ENCODE results near the gene SLC30A3. TPM values are rescaled to one million over a fixed set of nuclear protein-coding genes. Genes with fewer than 3 reads are reported as not detected.

SLC30A3 gene
- total RNA-seq, 6 donors from 2014 or later, result 0.20 to 2.3 (median 1.2) TPM

DNA sequence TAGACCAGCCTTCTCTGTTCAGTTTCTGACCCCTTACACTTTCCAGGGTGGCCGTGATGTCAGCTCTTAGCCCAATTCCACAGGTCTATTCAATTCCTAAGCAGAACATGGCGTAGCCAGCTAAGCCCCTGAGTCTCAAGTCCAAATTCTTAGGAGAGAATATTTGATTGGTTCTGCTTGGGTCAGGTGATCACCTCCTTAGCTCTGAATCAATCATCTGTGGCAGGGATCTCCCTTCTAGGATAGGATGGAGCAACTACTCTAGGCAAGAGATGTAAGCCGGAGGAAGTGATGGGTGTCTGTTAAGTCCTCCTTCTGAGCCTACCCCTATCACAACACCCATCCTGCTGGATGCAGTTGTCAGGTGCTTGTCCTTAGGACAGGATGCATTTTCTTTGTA, 34.3 kb upstream of the SLC30A3 start:
- 87 to 91% methylated on average over 3 of the region's 3 CpGs for WGBS, 2 donors
- H3K4me3 ChIP-seq, result no peak overlapping the region

GRCh38 chr2:27296481-27296880, 33.6 kb upstream of the SLC30A3 start:
- Histone ChIP-seq H3K4me1 (no peaks in the 10 kb centered on the region), H3K27me3 (no peaks in the 10 kb centered on the region), H3K9me3 (no peaks in the 10 kb centered on the region), H3K27ac (no peak overlapping the region), H3K4me3 (no peak overlapping the region), H3K36me3 (no peaks in the 10 kb centered on the region)
- ATAC-seq (ENCODE audit: low FRiP score in 2 of 2), result peak in 1 of 2 donors; percentile 42
- no peak for TF ChIP-seq CTCF (IDR thresholded peaks at IDR 0.05)
- no peak for TF ChIP-seq EP300 (IDR thresholded peaks at IDR 0.05)
- DNase-seq, result no peak
- WGBS, 2 donors, result 58 to 70% methylated on average over 4 of the region's 4 CpGs

More for the DNA sequence above, 34.3 kb upstream of the SLC30A3 start:
- TF ChIP-seq CTCF (IDR thresholded peaks at IDR 0.05) (no peak), POLR2AphosphoS5 (IDR thresholded peaks at IDR 0.05) (no peak), EP300 (IDR thresholded peaks at IDR 0.05) (no peak), POLR2A (IDR thresholded peaks at IDR 0.05) (no peak)
- Histone ChIP-seq H3K36me3 (no peaks in the 10 kb centered on the region), H3K27ac (no peak overlapping the region), H3K27me3 (no peaks in the 10 kb centered on the region), H3K9me3 (no peaks in the 10 kb centered on the region), H3K4me1 (no peaks in the 10 kb centered on the region)
- no peak for ATAC-seq (ENCODE audit: low FRiP score in 2 of 2)
- no peak for DNase-seq

DNA sequence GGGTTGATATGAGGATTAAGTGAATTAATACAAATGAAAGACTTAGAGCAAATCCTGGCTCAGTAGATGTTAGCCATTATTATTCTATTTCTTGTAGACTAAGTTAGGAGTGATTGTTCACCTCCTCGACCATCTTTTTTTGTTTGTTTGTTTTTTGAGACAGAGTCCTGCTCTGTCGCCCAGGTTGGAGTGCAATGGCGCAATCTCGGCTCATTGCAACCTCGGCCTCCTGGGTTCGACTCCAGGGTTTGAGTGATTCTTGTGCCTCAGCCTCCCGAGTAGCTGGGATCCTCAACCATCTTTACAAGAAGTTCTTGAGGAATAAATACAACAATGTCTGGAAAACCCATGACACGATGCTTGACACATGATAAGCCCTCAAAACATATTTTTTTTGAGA, 32.1 kb upstream of the SLC30A3 start:
- Histone ChIP-seq H3K9me3 (no peaks in the 10 kb centered on the region), H3K4me3 (no peak overlapping the region), H3K36me3 (no peaks in the 10 kb centered on the region), H3K4me1 (no peaks in the 10 kb centered on the region), H3K27ac (no peak overlapping the region), H3K27me3 (no peaks in the 10 kb centered on the region)
- TF ChIP-seq POLR2AphosphoS5 (IDR thresholded peaks at IDR 0.05), result no peak
- no peak for TF ChIP-seq POLR2A (IDR thresholded peaks at IDR 0.05)
- no peak for TF ChIP-seq EP300 (IDR thresholded peaks at IDR 0.05)
- no peak for TF ChIP-seq CTCF (IDR thresholded peaks at IDR 0.05)
- WGBS, 2 donors, result 80 to 81% methylated on average over 8 of the region's 8 CpGs
- no peak for ATAC-seq (ENCODE audit: low FRiP score in 2 of 2)
- DNase-seq, result no peak

DNA sequence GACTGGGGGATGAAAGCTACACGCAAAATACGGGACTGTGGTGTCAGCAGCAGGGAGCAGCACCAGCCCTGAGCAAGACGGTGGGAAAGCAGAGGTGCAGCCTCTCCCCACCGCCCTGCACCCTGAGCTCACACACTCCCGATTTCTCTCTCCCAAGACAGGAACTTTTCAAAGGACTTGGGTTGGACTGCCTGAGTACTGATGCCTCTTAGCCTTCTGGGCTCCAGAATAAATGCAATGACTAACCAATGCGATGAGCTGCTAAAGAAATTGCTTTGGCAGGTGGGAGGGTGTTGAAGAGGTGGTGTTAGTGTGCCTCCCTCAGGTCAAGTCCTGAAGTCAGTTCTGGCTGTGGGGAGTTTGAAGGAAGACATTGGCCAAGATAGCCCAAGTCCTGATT, 29.0 kb upstream of the SLC30A3 start:
- WGBS, 2 donors, result 66 to 80% methylated on average over 6 of the region's 6 CpGs
- ATAC-seq (ENCODE audit: low FRiP score in 2 of 2) (peak in 1 of 2 donors; percentile 28), DNase-seq (no peak)
- Histone ChIP-seq H3K27me3 (no peaks in the 10 kb centered on the region), H3K36me3 (no peaks in the 10 kb centered on the region), H3K27ac (no peak overlapping the region), H3K9me3 (no peaks in the 10 kb centered on the region), H3K4me3 (no peak overlapping the region), H3K4me1 (no peaks in the 10 kb centered on the region)
- TF ChIP-seq POLR2A (IDR thresholded peaks at IDR 0.05), result no peak
- TF ChIP-seq EP300 (IDR thresholded peaks at IDR 0.05), result no peak
- no peak for TF ChIP-seq POLR2AphosphoS5 (IDR thresholded peaks at IDR 0.05)
- no peak for TF ChIP-seq CTCF (IDR thresholded peaks at IDR 0.05)

GRCh38 chr2:27290549-27290948, 27.7 kb upstream of the SLC30A3 start:
- H3K9me3 ChIP-seq, result no peaks in the 10 kb centered on the region
- H3K4me1 ChIP-seq, result no peaks in the 10 kb centered on the region
- H3K4me3 ChIP-seq, result no peak overlapping the region
- DNase-seq (no peak), ATAC-seq (ENCODE audit: low FRiP score in 2 of 2) (no peak)
- WGBS, 2 donors, result 67 to 81% methylated on average over 5 of the region's 5 CpGs
- no peak for TF ChIP-seq EP300 (IDR thresholded peaks at IDR 0.05)
- TF ChIP-seq POLR2AphosphoS5 (IDR thresholded peaks at IDR 0.05), result no peak
- TF ChIP-seq POLR2A (IDR thresholded peaks at IDR 0.05), result no peak
- TF ChIP-seq CTCF (IDR thresholded peaks at IDR 0.05), result no peak
- no peaks in the 10 kb centered on the region for H3K36me3 ChIP-seq
- no peaks in the 10 kb centered on the region for H3K27me3 ChIP-seq
- no peak overlapping the region for H3K27ac ChIP-seq
